HG02840 (cell line): ENCODE results near the gene ZDHHC11.
A peak's percentile ranks its signal among the peaks of the same experiment; 100 is the strongest.
"Not testable (repeated sequence)": the region's sequence is repeated elsewhere in the genome, so short reads cannot be mapped to it uniquely, and the experiment has no call there.

Experiments used
- ATAC-seq: cut with Tn5 transposase; IDR thresholded peaks from one replicate; pipeline ENCODE4 v1.9.1; 2021; ENCODE audit warnings: mild to moderate bottlenecking, moderate library complexity, moderate number of reproducible peaks; ENCODE audit not compliant: unreplicated experiment, low FRiP score

The ZDHHC11 gene

GRCh38 chr5:816176-816575, 34.6 kb downstream of the ZDHHC11 start:
- no peak for ATAC-seq

GRCh38 chr5:815449-815848, 35.3 kb downstream of the ZDHHC11 start:
- ATAC-seq = no peak

GRCh38 chr5:813575-813974, 37.2 kb downstream of the ZDHHC11 start:
- ATAC-seq = not testable (repeated sequence)

GRCh38 chr5:811384-811783, 39.4 kb downstream of the ZDHHC11 start:
- not testable (repeated sequence) for ATAC-seq

- ATAC-seq = not testable (repeated sequence)
Measured at GRCh38 chr5:807719-808514, 42.9 kb downstream of the ZDHHC11 start.

- ATAC-seq = no peak
Measured at GRCh38 chr5:801472-801871, 49.3 kb downstream of the ZDHHC11 start.

- ATAC-seq = not testable (repeated sequence)
Measured at GRCh38 chr5:801055-801454, 49.7 kb downstream of the ZDHHC11 start.

- not testable (repeated sequence) for ATAC-seq
Measured at GRCh38 chr5:798505-799138, 52.2 kb downstream of the ZDHHC11 start.

- not testable (repeated sequence) for ATAC-seq
Measured at GRCh38 chr5:797986-798385, 52.8 kb downstream of the ZDHHC11 start.

GRCh38 chr5:795873-796272, 54.9 kb downstream of the ZDHHC11 start:
- ATAC-seq = not testable (repeated sequence)

GRCh38 chr5:794948-795347, 55.8 kb downstream of the ZDHHC11 start:
- ATAC-seq = not testable (repeated sequence)

- ATAC-seq = not testable (repeated sequence)
Measured at GRCh38 chr5:788703-789102, 62.1 kb downstream of the ZDHHC11 start.

- ATAC-seq = not testable (repeated sequence)
Measured at GRCh38 chr5:787857-788233, 62.9 kb downstream of the ZDHHC11 start.

GRCh38 chr5:787224-787856, 63.4 kb downstream of the ZDHHC11 start:
- ATAC-seq = not testable (repeated sequence)

GRCh38 chr5:785181-785705, 65.5 kb downstream of the ZDHHC11 start:
- ATAC-seq = peak; percentile 25

GRCh38 chr5:784428-785177, 66.2 kb downstream of the ZDHHC11 start, which contains the start of gene ZDHHC11B:
TSS of gene ZDHHC11B (minus strand) at chr5:784729. CDS start at chr5:766919, 17,810 bp downstream.
- ATAC-seq = peak; percentile 50

GRCh38 chr5:783881-784427, 66.8 kb downstream of the ZDHHC11 start:
- ATAC-seq = peak; percentile 2

GRCh38 chr5:783049-783802, 67.6 kb downstream of the ZDHHC11 start:
- not testable (repeated sequence) for ATAC-seq

- not testable (repeated sequence) for ATAC-seq
Measured at GRCh38 chr5:782356-782755, 68.4 kb downstream of the ZDHHC11 start.
